Neural progenitor cell (in vitro differentiated cells): ENCODE measurements around the gene DARS1. TPM values are rescaled to one million over a fixed set of nuclear protein-coding genes. Genes with fewer than 3 reads are reported as not detected.

Source experiments
- DNase-seq: peaks from one replicate; pipeline ENCODE4 v3.0.0-alpha.2; 2016; ENCODE audit warnings: low spot score
- H2AFZ ChIP-seq: fragments of 200-600 bp; sonication (generic); replicated peaks from 2 replicates; pipeline ENCODE4 v1.6.1; 2016; ENCODE audit warnings: antibody characterized with exemption
- H3F3A ChIP-seq: fragments of 200-600 bp; sonication (generic); 2 replicates; pipeline ENCODE4 v1.6.1; 2016; ENCODE audit warnings: antibody characterized with exemption, low read depth
- H3K27ac ChIP-seq: fragments of 200-600 bp; sonication (generic); 2 replicates; pipeline ENCODE4 v1.5.1; 2016; ENCODE audit warnings: mild to moderate bottlenecking
- H3K27me3 ChIP-seq: fragments of 200-600 bp; sonication (generic); 2 replicates; pipeline ENCODE4 v1.6.1; 2016; ENCODE audit warnings: mild to moderate bottlenecking, moderate library complexity
- H3K36me3 ChIP-seq: fragments of 200-600 bp; sonication (generic); 2 replicates; pipeline ENCODE4 v1.5.1; 2016
- H3K4me1 ChIP-seq: fragments of 200-600 bp; sonication (generic); 2 replicates; pipeline ENCODE4 v1.6.1; 2016; ENCODE audit warnings: mixed run types
- H3K4me2 ChIP-seq: fragments of 200-600 bp; sonication (generic); 2 replicates; pipeline ENCODE4 v1.6.1; 2016
- H3K4me3 ChIP-seq: fragments of 200-600 bp; sonication (generic); 2 replicates; pipeline ENCODE4 v1.5.1; 2016
- H3K79me2 ChIP-seq: fragments of 200-600 bp; sonication (generic); 2 replicates; pipeline ENCODE4 v1.6.1; 2016; ENCODE audit warnings: low read depth
- H3K9ac ChIP-seq: fragments of 200-600 bp; sonication (generic); 2 replicates; pipeline ENCODE4 v1.6.1; 2016
- H3K9me3 ChIP-seq: fragments of 200-600 bp; sonication (generic); 2 replicates; pipeline ENCODE4 v1.5.1; 2016; ENCODE audit warnings: low read depth
- H4K20me1 ChIP-seq: fragments of 200-600 bp; sonication (generic); 2 replicates; pipeline ENCODE4 v1.6.1; 2016; ENCODE audit warnings: low read depth
- H3K27ac Mint-ChIP-seq: 3 replicates; pipeline ENCODE4 v1.8.0; 2021; ENCODE audit warnings: mixed read lengths
- H3K27me3 Mint-ChIP-seq: 2 replicates; pipeline ENCODE4 v1.8.0; 2022; ENCODE audit warnings: low read depth, mild to moderate bottlenecking, inconsistent platforms, moderate library complexity, mixed read lengths; ENCODE audit not compliant: insufficient read depth
- H3K36me3 Mint-ChIP-seq: 3 replicates; pipeline ENCODE4 v1.8.0; 2021; ENCODE audit warnings: mixed read lengths
- H3K4me1 Mint-ChIP-seq: 3 replicates; pipeline ENCODE4 v1.8.0; 2021; ENCODE audit warnings: mixed read lengths
- H3K4me3 Mint-ChIP-seq: 3 replicates; pipeline ENCODE4 v1.8.0; 2021; ENCODE audit warnings: mild to moderate bottlenecking, moderate library complexity, mixed read lengths
- H3K9me3 Mint-ChIP-seq: 3 replicates; pipeline ENCODE4 v1.8.0; 2020; ENCODE audit warnings: mixed read lengths
- EZH2 ChIP-seq: fragments of 200-600 bp; sonication (generic); IDR thresholded peaks from 2 replicates; pipeline ENCODE4 v1.6.1; 2017; ENCODE audit warnings: antibody characterized with exemption, mild to moderate bottlenecking, moderate library complexity
- EZH2phosphoT487 ChIP-seq: fragments of 200-600 bp; sonication (generic); IDR thresholded peaks from 2 replicates; pipeline ENCODE4 v1.6.1; 2017; ENCODE audit warnings: antibody characterized with exemption
- total RNA-seq: library from RNA; depleted of rRNA; stranded (reverse); fragments of >200 nt; gene quantifications from 2 replicates; pipeline ENCODE4 v1.2.3, GENCODE V29; 2015; ENCODE audit warnings: low replicate concordance
- TF ChIP-seq, protein P1 (sequence below): fragments of 200-600 bp; sonication (generic); IDR thresholded peaks from 2 replicates; pipeline ENCODE4 v1.5.1; 2017; ENCODE audit warnings: antibody characterized with exemption, mild to moderate bottlenecking

The DARS1 gene
- total RNA-seq, 1 donor from 2014 or later: 227 TPM

DNA sequence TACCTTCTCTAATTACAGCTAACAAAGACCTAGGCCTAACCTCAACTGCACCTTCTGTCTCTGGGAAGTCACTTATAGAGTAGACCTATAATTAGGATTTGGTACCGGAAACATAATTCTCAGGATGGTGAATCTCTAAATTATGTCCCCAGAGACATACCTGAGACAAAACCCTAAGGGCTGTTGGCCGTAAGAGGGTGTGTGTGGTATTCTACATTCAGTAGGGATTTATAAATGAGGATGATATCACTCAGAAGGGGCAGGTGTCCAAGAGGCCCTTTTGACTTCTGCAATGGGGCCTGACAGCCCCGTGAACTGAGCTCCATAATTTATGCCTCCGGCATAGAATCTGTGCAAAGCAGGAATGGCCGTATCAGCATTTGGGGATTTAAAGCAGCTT lies 13.5 kb upstream of the DARS1 start:
- Histone ChIP-seq H3K36me3 (no peaks in the 10 kb centered on the region), H3K27ac (no peak overlapping the region), H3K4me3 (no peak overlapping the region), H3K4me2 (no peak overlapping the region), H3K4me1 (peaks cover 23% of the 10 kb centered on the region), H3K9me3 (no peaks in the 10 kb centered on the region), H2AFZ (no peak overlapping the region), H3K27me3 (no peaks in the 10 kb centered on the region), H3F3A (peaks cover 27% of the 10 kb centered on the region), H3K79me2 (no peaks in the 10 kb centered on the region), H4K20me1 (no peaks in the 10 kb centered on the region), H3K9ac (no peak overlapping the region)
- H3K27ac Mint-ChIP-seq: no peak overlapping the region
- H3K36me3 Mint-ChIP-seq: peaks cover under 1% of the 10 kb centered on the region
- TF ChIP-seq EZH2phosphoT487 (no peak), EZH2 (no peak)
- TF ChIP-seq, protein P1, sequence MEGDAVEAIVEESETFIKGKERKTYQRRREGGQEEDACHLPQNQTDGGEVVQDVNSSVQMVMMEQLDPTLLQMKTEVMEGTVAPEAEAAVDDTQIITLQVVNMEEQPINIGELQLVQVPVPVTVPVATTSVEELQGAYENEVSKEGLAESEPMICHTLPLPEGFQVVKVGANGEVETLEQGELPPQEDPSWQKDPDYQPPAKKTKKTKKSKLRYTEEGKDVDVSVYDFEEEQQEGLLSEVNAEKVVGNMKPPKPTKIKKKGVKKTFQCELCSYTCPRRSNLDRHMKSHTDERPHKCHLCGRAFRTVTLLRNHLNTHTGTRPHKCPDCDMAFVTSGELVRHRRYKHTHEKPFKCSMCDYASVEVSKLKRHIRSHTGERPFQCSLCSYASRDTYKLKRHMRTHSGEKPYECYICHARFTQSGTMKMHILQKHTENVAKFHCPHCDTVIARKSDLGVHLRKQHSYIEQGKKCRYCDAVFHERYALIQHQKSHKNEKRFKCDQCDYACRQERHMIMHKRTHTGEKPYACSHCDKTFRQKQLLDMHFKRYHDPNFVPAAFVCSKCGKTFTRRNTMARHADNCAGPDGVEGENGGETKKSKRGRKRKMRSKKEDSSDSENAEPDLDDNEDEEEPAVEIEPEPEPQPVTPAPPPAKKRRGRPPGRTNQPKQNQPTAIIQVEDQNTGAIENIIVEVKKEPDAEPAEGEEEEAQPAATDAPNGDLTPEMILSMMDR: no peak
- no peaks in the 10 kb centered on the region for H3K27me3 Mint-ChIP-seq
- no peak for DNase-seq
- peaks cover 37% of the 10 kb centered on the region for H3K4me1 Mint-ChIP-seq
- H3K9me3 Mint-ChIP-seq: peaks cover 4% of the 10 kb centered on the region
- no peak overlapping the region for H3K4me3 Mint-ChIP-seq

DNA sequence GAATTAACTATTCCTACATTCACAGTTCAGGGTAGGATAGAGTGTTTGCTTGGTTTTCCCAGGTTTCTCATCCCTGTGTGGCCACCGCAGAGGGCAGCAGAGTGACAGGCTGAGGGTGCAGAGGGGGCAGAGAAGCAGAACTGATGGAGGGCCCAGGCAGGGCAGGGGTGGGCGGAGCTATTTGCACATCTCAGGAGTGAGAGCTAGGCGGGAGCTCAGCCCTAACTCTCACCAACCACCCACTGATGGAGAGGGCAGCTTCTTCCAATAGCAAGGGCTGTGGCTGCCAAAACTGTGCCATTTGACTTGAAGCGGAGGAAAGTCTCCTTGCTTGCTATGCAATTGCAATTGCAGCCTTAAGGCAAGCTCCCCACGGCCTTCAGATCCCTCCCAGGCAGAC lies 12.0 kb upstream of the DARS1 start:
- H2AFZ ChIP-seq: peak overlapping the region; percentile 35

DNA sequence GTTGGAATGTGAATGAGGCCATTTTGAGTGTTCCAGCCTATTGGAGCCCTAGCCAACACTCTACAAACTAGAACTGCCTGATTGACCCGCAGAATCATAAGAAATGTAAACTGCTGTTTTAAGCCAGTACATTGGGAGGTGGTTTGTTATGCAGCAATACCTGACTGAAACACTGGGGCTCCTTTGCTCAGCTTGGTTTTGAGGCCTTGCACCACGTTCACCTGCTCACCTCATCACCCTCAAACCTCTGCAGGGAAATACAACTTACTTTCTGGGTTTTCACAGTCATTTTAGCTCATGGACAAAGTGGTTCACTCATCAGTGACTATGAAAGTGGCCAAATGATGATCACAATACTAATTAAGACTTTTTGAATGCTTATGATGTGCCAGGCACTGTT lies 10.9 kb upstream of the DARS1 start:
- H3K9me3 Mint-ChIP-seq: no peaks in the 10 kb centered on the region
- Histone ChIP-seq H2AFZ (no peak overlapping the region), H4K20me1 (no peaks in the 10 kb centered on the region), H3K36me3 (no peaks in the 10 kb centered on the region), H3K79me2 (no peaks in the 10 kb centered on the region), H3K27me3 (no peaks in the 10 kb centered on the region), H3K4me2 (no peak overlapping the region), H3K4me1 (peaks cover 23% of the 10 kb centered on the region), H3K27ac (no peak overlapping the region), H3F3A (peaks cover 27% of the 10 kb centered on the region), H3K9ac (no peak overlapping the region), H3K9me3 (no peaks in the 10 kb centered on the region), H3K4me3 (no peak overlapping the region)
- no peak overlapping the region for H3K4me3 Mint-ChIP-seq
- peaks cover 2% of the 10 kb centered on the region for H3K36me3 Mint-ChIP-seq
- no peaks in the 10 kb centered on the region for H3K27me3 Mint-ChIP-seq
- TF ChIP-seq EZH2 (no peak), EZH2phosphoT487 (no peak)
- TF ChIP-seq, protein P1: no peak
- H3K27ac Mint-ChIP-seq: no peak overlapping the region
- no peak for DNase-seq
- H3K4me1 Mint-ChIP-seq: peaks cover 34% of the 10 kb centered on the region

More for the DNA sequence above, 12.0 kb upstream of the DARS1 start:
- Histone ChIP-seq H3K9ac (no peak overlapping the region), H3F3A (peaks cover 27% of the 10 kb centered on the region), H3K36me3 (no peaks in the 10 kb centered on the region), H3K27me3 (no peaks in the 10 kb centered on the region), H3K27ac (no peak overlapping the region), H3K4me2 (no peak overlapping the region), H3K4me1 (peaks cover 23% of the 10 kb centered on the region), H4K20me1 (no peaks in the 10 kb centered on the region), H3K4me3 (no peak overlapping the region), H3K79me2 (no peaks in the 10 kb centered on the region), H3K9me3 (no peaks in the 10 kb centered on the region)
- Mint-ChIP-seq H3K4me3 (no peak overlapping the region), H3K4me1 (peaks cover 35% of the 10 kb centered on the region), H3K27ac (no peak overlapping the region), H3K36me3 (no peaks in the 10 kb centered on the region), H3K27me3 (no peaks in the 10 kb centered on the region), H3K9me3 (no peaks in the 10 kb centered on the region)
- TF ChIP-seq, protein P1: peak; percentile 78
- TF ChIP-seq EZH2: no peak
- TF ChIP-seq EZH2phosphoT487: no peak
- DNase-seq: peak; percentile 91
